Peyer's patch (tissue), 4 donors: ENCODE measurements around the gene NMT2.

Source experiments
- POLR2A ChIP-seq, 2 donors: fragments of 450-650 bp; IDR thresholded peaks; one replicate each; pipeline ENCODE4 v1.5.1; 2017; ENCODE audit warnings: antibody characterized with exemption in 2 of 2, mild to moderate bottlenecking in 2 of 2, moderate library complexity in 2 of 2
- TF ChIP-seq, protein P1 (sequence below), 6 experiments: fragments of 450-650 bp in 4 of 6; fragments of 200-600 bp in 2 of 6; sonication (generic) in 1 of 6; IDR thresholded peaks; one replicate each; pipeline ENCODE4 v1.5.1; 2017 to 2019; ENCODE audit warnings: antibody characterized with exemption in 6 of 6, mild to moderate bottlenecking in 3 of 6, moderate library complexity in 1 of 6

DNA sequence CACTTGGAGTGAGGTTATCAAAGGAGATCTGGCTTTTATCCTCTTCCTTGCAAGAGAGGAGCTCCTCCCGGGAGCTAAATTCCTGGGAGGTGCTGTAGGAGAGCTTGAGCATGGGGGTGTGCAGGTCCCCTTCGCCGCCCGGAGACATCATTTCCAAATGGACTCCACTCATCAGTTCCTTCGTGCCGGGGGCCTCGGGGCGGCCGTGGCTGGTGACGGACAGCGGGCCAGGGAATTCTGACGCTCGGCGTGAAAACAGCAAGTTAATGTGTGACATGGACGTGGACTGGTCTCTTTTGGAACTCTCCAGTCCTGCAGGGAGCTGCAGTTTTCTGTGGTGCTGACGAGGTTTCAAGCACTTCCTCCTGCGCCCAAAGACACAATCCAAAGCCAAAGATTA, 45.7 kb upstream of the NMT2 start:
- TF ChIP-seq, protein P1, sequence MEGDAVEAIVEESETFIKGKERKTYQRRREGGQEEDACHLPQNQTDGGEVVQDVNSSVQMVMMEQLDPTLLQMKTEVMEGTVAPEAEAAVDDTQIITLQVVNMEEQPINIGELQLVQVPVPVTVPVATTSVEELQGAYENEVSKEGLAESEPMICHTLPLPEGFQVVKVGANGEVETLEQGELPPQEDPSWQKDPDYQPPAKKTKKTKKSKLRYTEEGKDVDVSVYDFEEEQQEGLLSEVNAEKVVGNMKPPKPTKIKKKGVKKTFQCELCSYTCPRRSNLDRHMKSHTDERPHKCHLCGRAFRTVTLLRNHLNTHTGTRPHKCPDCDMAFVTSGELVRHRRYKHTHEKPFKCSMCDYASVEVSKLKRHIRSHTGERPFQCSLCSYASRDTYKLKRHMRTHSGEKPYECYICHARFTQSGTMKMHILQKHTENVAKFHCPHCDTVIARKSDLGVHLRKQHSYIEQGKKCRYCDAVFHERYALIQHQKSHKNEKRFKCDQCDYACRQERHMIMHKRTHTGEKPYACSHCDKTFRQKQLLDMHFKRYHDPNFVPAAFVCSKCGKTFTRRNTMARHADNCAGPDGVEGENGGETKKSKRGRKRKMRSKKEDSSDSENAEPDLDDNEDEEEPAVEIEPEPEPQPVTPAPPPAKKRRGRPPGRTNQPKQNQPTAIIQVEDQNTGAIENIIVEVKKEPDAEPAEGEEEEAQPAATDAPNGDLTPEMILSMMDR (IDR thresholded peaks at IDR 0.05): no peak
- no peak for TF ChIP-seq POLR2A (IDR thresholded peaks at IDR 0.05)
